Left ventricle myocardium inferior (tissue), 1 donor: ENCODE measurements around the gene ACTR1A. TPM values are rescaled to one million over a fixed set of nuclear protein-coding genes. Genes with fewer than 3 reads are reported as not detected.

Experiments
- DNase-seq: peaks from one replicate; pipeline ENCODE4 v3.0.0-alpha.2; 2020
- H3K27ac ChIP-seq: fragments of 200-600 bp; replicated peaks from 2 replicates; pipeline ENCODE4 v1.8.0; 2021
- H3K27me3 ChIP-seq: fragments of 200-600 bp; 2 replicates; pipeline ENCODE4 v1.8.0; 2021; ENCODE audit warnings: low read depth
- H3K36me3 ChIP-seq: fragments of 200-600 bp; 2 replicates; pipeline ENCODE4 v1.8.0; 2021
- H3K4me1 ChIP-seq: fragments of 200-600 bp; 2 replicates; pipeline ENCODE4 v1.8.0; 2021
- H3K4me3 ChIP-seq: fragments of 200-600 bp; 2 replicates; pipeline ENCODE4 v1.8.0; 2021; ENCODE audit warnings: mild to moderate bottlenecking, moderate library complexity
- H3K9me3 ChIP-seq: fragments of 200-600 bp; replicated peaks from 2 replicates; pipeline ENCODE4 v1.8.0; 2021
- CTCF ChIP-seq: fragments of 200-600 bp; IDR thresholded peaks from 2 replicates; pipeline ENCODE4 v1.8.0; 2021; ENCODE audit warnings: antibody characterized with exemption, mild to moderate bottlenecking, borderline replicate concordance
- intact Hi-C: fragments of 100-400 bp; cut with micrococcal nuclease; formaldehyde crosslinking; loops from one replicate; pipeline ENCODE4 v1.11.0; 2022
- total RNA-seq: library from RNA; stranded (reverse); fragmentation: NEBNext Ultra II Directional; extraction: Animal tissue kit (Norgen Biotek cat#: 25700); gene quantifications from one replicate; pipeline ENCODE4 v1.2.1, GENCODE V29; 2021
- donor health status: DM: no; HTN: yes; CAD: no; lungs with severe emphysema.

ACTR1A gene
- total RNA-seq, 1 donor from 2014 or later, result 103 TPM

GRCh38 chr10:102507521-102507920 is 5.0 kb upstream of the ACTR1A start:
- no peak for TF ChIP-seq CTCF
- no peak for DNase-seq
- intact Hi-C loops, result loop anchor here (10.0 kb wide), 1 partner anchor 77 kb away; no protein-coding TSS in a partner anchor
- no peaks in the 10 kb centered on the region for H3K9me3 ChIP-seq
- no peak overlapping the region for H3K4me3 ChIP-seq
- peaks cover 30% of the 10 kb centered on the region for H3K36me3 ChIP-seq
- H3K27ac ChIP-seq, result peak overlapping the region; percentile 33
- peaks cover 47% of the 10 kb centered on the region for H3K4me1 ChIP-seq
- H3K27me3 ChIP-seq, result no peaks in the 10 kb centered on the region

- H3K27me3 ChIP-seq, result no peaks in the 10 kb centered on the region
- intact Hi-C loops, result loop anchor here (10.0 kb wide), 1 partner anchor 79 kb away; no protein-coding TSS in a partner anchor
- H3K27ac ChIP-seq, result peak overlapping the region; percentile 96
- no peak for TF ChIP-seq CTCF
- peak overlapping the region; percentile 93 for H3K4me3 ChIP-seq
- no peaks in the 10 kb centered on the region for H3K9me3 ChIP-seq
- peaks cover 58% of the 10 kb centered on the region for H3K4me1 ChIP-seq
- no peak for DNase-seq
- peaks cover 16% of the 10 kb centered on the region for H3K36me3 ChIP-seq
Observed at GRCh38 chr10:102505462-102506115, 3.1 kb upstream of the ACTR1A start.

GRCh38 chr10:102504976-102505300 is 2.4 kb upstream of the ACTR1A start:
- peak overlapping the region; percentile 96 for H3K27ac ChIP-seq
- H3K27me3 ChIP-seq, result no peaks in the 10 kb centered on the region
- H3K36me3 ChIP-seq, result peaks cover 13% of the 10 kb centered on the region
- intact Hi-C loops, result loop anchor here (10.0 kb wide), 1 partner anchor 80 kb away; no protein-coding TSS in a partner anchor
- H3K4me3 ChIP-seq, result peak overlapping the region; percentile 93
- peaks cover 63% of the 10 kb centered on the region for H3K4me1 ChIP-seq
- H3K9me3 ChIP-seq, result no peaks in the 10 kb centered on the region
- no peak for DNase-seq
- TF ChIP-seq CTCF, result no peak

DNA sequence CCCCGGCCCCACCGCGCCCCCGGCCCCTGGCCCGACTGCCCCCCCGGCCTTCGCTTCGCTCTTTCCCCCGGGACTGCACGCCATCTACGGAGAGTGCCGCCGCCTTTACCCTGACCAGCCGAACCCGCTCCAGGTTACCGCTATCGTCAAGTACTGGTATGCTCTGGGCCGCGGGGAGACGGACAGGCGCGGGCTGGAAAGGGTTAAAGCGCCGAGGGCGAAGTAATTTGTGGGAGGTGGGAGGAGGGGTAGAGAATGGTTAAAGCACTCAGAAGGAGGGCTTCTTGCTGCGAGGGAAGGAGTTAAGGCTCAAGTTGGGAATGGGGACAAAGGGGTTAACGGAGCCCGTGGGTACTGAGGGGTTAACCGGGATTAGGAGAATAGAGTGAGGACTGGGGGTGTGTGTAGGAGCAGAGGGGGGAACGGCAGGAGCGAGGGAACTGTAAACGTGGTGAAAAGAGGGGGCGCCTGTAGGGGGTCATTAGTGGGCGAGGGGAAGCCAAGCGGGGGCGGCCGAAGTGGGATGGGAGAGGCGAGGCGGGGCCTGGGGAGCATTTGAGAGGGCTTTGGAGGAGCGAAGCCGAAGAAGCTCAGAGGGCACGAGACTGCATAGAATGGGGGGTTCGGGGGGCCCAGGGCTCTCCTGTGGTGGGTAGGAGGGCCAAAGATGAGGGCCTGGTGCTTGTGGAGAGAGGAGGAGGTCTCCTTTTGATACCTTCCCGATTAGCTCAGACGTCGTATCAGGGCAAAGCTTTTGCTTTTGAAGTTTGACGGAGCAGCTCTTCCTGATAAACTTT is 1.9 kb upstream of the ACTR1A start:
- DNase-seq, result peak; percentile 26
- TF ChIP-seq CTCF, result no peak
- peak overlapping the region; percentile 93 for H3K4me3 ChIP-seq
- H3K36me3 ChIP-seq, result peaks cover 8% of the 10 kb centered on the region
- no peaks in the 10 kb centered on the region for H3K27me3 ChIP-seq
- intact Hi-C loops, result loop anchor here (10.0 kb wide), 1 partner anchor 80 kb away; no protein-coding TSS in a partner anchor
- H3K4me1 ChIP-seq, result peaks cover 69% of the 10 kb centered on the region
- peak overlapping the region; percentile 96 for H3K27ac ChIP-seq
- H3K9me3 ChIP-seq, result no peaks in the 10 kb centered on the region

- peaks cover 76% of the 10 kb centered on the region for H3K4me1 ChIP-seq
Observed at GRCh38 chr10:102503264-102504178, 1.0 kb upstream of the ACTR1A start, which contains the start of gene SUFU. Gene SUFU (plus strand): TSS chr10:102503972. CDS start chr10:102504153, 181 bp downstream.

More at GRCh38 chr10:102503264-102504178, 1.0 kb upstream of the ACTR1A start, which contains the start of gene SUFU:
- intact Hi-C loops, result loop anchor here (10.0 kb wide), 1 partner anchor 81 kb away; no protein-coding TSS in a partner anchor
- peak; percentile 97 for DNase-seq
- H3K9me3 ChIP-seq, result no peaks in the 10 kb centered on the region
- H3K27ac ChIP-seq, result peak within 1 kb of the TSS; percentile 96
- no peaks in the 10 kb centered on the region for H3K36me3 ChIP-seq
- no peaks in the 10 kb centered on the region for H3K27me3 ChIP-seq
- peak; percentile 97 for TF ChIP-seq CTCF
- H3K4me3 ChIP-seq, result peak within 1 kb of the TSS; percentile 93
